ENCODE data around the gene ARID5B.

DNA sequence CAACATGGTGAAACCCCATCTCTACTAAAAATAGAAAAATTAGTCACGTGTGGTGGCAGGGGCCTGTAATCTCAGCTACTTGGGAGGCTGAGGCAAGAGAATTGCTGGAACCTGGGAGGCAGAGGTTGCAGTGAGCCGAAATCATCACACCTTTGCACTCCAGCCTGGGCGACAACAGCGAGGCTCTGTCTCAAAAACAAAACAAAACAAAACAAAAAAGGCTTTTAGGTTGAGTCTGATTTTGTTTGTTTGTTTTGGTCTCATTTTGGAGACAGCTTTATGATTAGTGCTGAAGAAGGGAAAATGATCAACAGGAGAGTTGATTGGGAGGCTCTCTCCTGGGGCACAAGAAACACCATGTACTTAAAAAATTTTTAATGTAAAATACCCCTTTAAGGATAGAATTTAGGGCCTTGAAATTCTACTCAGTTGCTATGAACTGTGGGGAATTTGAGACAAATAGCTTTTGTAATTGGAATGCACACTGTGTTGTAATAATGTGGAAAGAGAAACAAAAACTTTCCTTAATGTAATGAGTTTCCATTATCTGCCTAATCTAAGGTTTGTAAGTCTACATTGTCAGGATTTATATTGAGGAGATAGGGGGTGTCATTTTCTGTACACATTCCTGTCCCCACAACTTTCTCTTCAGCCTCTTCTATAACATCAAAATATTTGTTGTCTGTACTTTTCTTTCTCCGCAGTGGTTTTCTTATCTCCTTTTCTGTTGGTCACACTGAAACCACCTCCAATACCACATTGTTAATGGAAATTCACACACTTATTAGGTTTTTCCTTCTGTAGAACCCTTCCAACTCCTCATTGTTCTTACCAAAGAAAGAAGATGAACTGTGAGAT, 41.3 kb downstream of the ARID5B start:
- TF ChIP-seq EZH2 (IDR thresholded peaks at IDR 0.05; ENCODE audit: borderline replicate concordance, low read depth, low read length, severe bottlenecking) (no peak), POLR2AphosphoS5 (IDR thresholded peaks at IDR 0.05; ENCODE audit: insufficient read depth, low read depth, low read length) (no peak), CTCF (IDR thresholded peaks at IDR 0.05; ENCODE audit: extremely low read depth in 1 of 2, insufficient read depth in 1 of 2, low read depth in 1 of 2, low read length in 2 of 2) (no peak)

Data from endothelial cell of umbilical vein (primary cell).